ENCODE measurements around the gene HYKK.
A peak's percentile ranks its signal among the peaks of the same experiment; 100 is the strongest.

Gene HYKK

DNA sequence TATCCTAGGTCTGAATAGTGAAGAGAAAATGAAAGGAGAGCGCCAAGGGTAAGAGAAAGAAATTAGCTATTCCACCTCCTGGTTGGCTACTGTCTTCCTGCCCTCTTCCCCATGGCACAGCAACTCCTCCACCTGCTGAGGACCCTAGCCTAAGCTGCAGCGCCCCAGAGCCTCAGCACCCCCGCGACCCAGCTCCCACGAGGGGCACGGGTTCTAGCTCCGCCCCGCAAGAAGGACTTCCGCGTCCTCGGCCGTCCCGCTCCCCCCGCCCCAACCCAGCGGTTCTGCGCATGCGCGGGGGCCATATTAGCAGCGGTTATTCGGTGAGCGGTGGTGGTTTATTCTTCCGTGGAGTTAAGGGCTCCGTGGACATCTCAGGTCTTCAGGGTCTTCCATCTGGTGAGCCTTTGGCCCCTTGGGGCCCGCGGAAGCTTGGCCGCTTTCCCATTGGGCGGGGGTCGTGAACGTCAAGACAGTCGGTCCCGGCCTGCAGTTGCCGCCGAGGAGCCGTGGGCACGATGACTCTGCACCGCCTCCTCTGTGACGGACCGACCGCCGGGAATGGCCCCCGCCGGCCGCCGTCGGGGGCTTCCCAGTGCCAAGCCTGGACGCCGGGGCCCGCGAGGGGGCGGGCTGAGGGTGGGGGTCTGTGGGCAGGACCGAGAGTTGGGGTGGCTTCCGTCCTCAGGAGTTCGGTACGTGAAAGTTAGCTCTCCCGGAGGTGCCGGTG lies 32.9 kb downstream of the HYKK start, which contains the start of gene PSMA4:
Gene PSMA4 (plus strand): TSS at position 304 of the 730 bp plus-strand sequence. CDS start 1,484 bp downstream, outside the sequence.
- Histone ChIP-seq H3K36me3 (replicated peaks; ENCODE audit: low read depth, low read length) (peaks cover 32% of the 10 kb centered on the region), H3K9ac (ENCODE audit: low read length) (peak within 1 kb of the TSS; percentile 92), H3K79me2 (ENCODE audit: low read length) (peaks cover 40% of the 10 kb centered on the region), H2AFZ (ENCODE audit: low read depth, low read length) (peak within 1 kb of the TSS; percentile 66), H3K4me1 (ENCODE audit: low read length) (peaks cover 21% of the 10 kb centered on the region), H4K20me1 (ENCODE audit: insufficient read depth, low read length) (0 out of 2 replicates have a peak, but pooled peaks cover 6% of the 10 kb centered on the region), H3K9me3 (ENCODE audit: insufficient read depth, low read length) (no peaks in the 10 kb centered on the region), H3K27me3 (ENCODE audit: low read depth, low read length) (no peaks in the 10 kb centered on the region), H3K27ac (ENCODE audit: low read length) (peak within 1 kb of the TSS; percentile 80), H3K4me2 (ENCODE audit: low read length) (peak within 1 kb of the TSS; percentile 82), H3K4me3 (ENCODE audit: low read length) (peak within 1 kb of the TSS; percentile 84)
- TF ChIP-seq EZH2phosphoT487 (IDR thresholded peaks at IDR 0.05; ENCODE audit: low read depth): no peak
- TF ChIP-seq, protein P1, sequence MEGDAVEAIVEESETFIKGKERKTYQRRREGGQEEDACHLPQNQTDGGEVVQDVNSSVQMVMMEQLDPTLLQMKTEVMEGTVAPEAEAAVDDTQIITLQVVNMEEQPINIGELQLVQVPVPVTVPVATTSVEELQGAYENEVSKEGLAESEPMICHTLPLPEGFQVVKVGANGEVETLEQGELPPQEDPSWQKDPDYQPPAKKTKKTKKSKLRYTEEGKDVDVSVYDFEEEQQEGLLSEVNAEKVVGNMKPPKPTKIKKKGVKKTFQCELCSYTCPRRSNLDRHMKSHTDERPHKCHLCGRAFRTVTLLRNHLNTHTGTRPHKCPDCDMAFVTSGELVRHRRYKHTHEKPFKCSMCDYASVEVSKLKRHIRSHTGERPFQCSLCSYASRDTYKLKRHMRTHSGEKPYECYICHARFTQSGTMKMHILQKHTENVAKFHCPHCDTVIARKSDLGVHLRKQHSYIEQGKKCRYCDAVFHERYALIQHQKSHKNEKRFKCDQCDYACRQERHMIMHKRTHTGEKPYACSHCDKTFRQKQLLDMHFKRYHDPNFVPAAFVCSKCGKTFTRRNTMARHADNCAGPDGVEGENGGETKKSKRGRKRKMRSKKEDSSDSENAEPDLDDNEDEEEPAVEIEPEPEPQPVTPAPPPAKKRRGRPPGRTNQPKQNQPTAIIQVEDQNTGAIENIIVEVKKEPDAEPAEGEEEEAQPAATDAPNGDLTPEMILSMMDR (IDR thresholded peaks at IDR 0.05; ENCODE audit: low read depth, low read length): 0 out of 2 replicates have a peak, but pooled peaks have one; percentile 20

DNA sequence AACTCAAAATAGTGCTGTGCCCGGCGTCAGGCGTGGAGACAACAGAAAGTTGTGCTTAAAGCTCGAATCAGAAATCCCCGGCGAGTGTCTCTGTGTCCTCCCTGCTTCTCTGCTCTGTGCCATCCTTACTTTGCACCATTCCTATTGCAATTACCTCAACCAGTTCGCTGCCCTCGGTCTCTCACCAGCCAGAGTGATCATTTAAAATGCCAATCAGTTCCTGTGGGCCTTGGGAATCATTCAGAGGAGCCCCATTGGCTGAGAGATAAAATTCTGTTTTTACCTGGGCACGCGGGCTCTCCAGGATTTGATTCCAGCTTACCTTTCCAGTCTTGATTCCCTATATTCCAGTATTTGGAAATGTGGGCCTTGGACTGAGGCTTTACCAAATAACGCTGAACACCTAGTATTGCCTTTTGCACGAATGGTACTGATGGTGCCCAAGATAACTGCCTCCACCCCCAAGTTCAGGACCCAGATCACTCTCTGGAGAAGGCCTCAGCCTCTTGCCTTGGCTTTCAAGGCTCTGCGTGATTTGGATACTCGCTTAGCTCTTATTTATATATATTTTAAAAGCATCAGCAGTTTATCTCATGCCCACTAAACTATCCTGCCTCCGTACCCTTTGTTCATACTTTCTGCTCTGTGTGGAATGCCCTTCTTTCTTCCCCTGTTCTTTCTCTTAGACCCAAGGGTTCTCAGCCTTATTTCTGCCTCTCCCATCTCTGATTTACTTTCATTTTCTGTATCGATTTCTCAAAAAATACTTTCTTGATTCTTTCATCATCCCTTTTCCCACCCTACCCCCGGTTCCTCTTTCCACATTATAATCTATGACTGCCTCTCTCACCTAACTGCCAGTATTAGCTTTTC lies 33.7 kb downstream of the HYKK start:
- Histone ChIP-seq H3K9me3 (ENCODE audit: insufficient read depth, low read length) (no peaks in the 10 kb centered on the region), H3K4me2 (ENCODE audit: low read length) (peak overlapping the region; percentile 82), H4K20me1 (ENCODE audit: insufficient read depth, low read length) (0 out of 2 replicates have a peak, but pooled peaks cover 6% of the 10 kb centered on the region), H3K79me2 (ENCODE audit: low read length) (peaks cover 40% of the 10 kb centered on the region), H3K9ac (ENCODE audit: low read length) (peak overlapping the region; percentile 92), H3K4me1 (ENCODE audit: low read length) (peaks cover 19% of the 10 kb centered on the region), H3K27me3 (ENCODE audit: low read depth, low read length) (no peaks in the 10 kb centered on the region), H3K36me3 (replicated peaks; ENCODE audit: low read depth, low read length) (peaks cover 39% of the 10 kb centered on the region), H2AFZ (ENCODE audit: low read depth, low read length) (no peak overlapping the region), H3K27ac (ENCODE audit: low read length) (peak overlapping the region; percentile 80), H3K4me3 (ENCODE audit: low read length) (peak overlapping the region; percentile 84)
- TF ChIP-seq, protein P1 (IDR thresholded peaks at IDR 0.05; ENCODE audit: low read depth, low read length): no peak
- no peak for TF ChIP-seq EZH2phosphoT487 (IDR thresholded peaks at IDR 0.05; ENCODE audit: low read depth)

- H3K9ac ChIP-seq (ENCODE audit: low read length): peak overlapping the region; percentile 92
- H3K4me2 ChIP-seq (ENCODE audit: low read length): peak overlapping the region; percentile 82
- peaks cover 13% of the 10 kb centered on the region for H3K4me1 ChIP-seq (ENCODE audit: low read length)
- H3K4me3 ChIP-seq (ENCODE audit: low read length): peak overlapping the region; percentile 84
- peak overlapping the region; percentile 80 for H3K27ac ChIP-seq (ENCODE audit: low read length)
- peaks cover 44% of the 10 kb centered on the region for H3K36me3 ChIP-seq (replicated peaks; ENCODE audit: low read depth, low read length)
- 0 out of 2 replicates have a peak, but pooled peaks cover 6% of the 10 kb centered on the region for H4K20me1 ChIP-seq (ENCODE audit: insufficient read depth, low read length)
- H3K79me2 ChIP-seq (ENCODE audit: low read length): peaks cover 40% of the 10 kb centered on the region
- no peaks in the 10 kb centered on the region for H3K9me3 ChIP-seq (ENCODE audit: insufficient read depth, low read length)
- TF ChIP-seq, protein P1 (IDR thresholded peaks at IDR 0.05; ENCODE audit: low read depth, low read length): no peak
- no peak for TF ChIP-seq EZH2phosphoT487 (IDR thresholded peaks at IDR 0.05; ENCODE audit: low read depth)
- H3K27me3 ChIP-seq (ENCODE audit: low read depth, low read length): no peaks in the 10 kb centered on the region
- H2AFZ ChIP-seq (ENCODE audit: low read depth, low read length): no peak overlapping the region
Observed at GRCh38 chr15:78541744-78542034, 34.3 kb downstream of the HYKK start.

DNA sequence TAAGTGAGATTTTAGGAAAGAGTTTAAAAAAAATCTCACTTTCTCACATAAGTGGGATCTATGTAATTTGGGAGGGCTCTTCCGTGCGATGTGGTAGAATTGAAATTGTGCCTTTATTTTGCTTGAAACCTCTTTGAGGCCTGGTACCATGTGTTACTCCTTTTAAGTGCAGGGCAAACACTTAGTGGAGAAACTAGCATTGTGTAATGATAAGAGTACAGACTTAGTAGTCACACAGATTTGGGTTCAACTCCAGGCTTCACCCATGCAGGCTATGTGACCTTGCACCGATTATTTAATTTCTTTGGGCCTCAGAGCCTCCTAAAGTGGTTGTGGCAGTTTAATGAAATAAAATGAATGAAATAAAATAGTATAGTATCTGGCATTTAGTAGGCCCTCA lies 35.3 kb downstream of the HYKK start:
- no peak overlapping the region for H3K4me3 ChIP-seq (ENCODE audit: low read length)
- no peaks in the 10 kb centered on the region for H3K27me3 ChIP-seq (ENCODE audit: low read depth, low read length)
- H4K20me1 ChIP-seq (ENCODE audit: insufficient read depth, low read length): 0 out of 2 replicates have a peak, but pooled peaks cover 6% of the 10 kb centered on the region
- TF ChIP-seq EZH2phosphoT487 (IDR thresholded peaks at IDR 0.05; ENCODE audit: low read depth): no peak
- TF ChIP-seq, protein P1 (IDR thresholded peaks at IDR 0.05; ENCODE audit: low read depth, low read length): no peak
- H3K4me2 ChIP-seq (ENCODE audit: low read length): no peak overlapping the region
- no peak overlapping the region for H2AFZ ChIP-seq (ENCODE audit: low read depth, low read length)
- H3K36me3 ChIP-seq (replicated peaks; ENCODE audit: low read depth, low read length): peaks cover 51% of the 10 kb centered on the region
- H3K9ac ChIP-seq (ENCODE audit: low read length): no peak overlapping the region
- peaks cover 11% of the 10 kb centered on the region for H3K4me1 ChIP-seq (ENCODE audit: low read length)
- H3K79me2 ChIP-seq (ENCODE audit: low read length): peaks cover 40% of the 10 kb centered on the region
- H3K9me3 ChIP-seq (ENCODE audit: insufficient read depth, low read length): no peaks in the 10 kb centered on the region
- H3K27ac ChIP-seq (ENCODE audit: low read length): no peak overlapping the region
